GM12874 (cell line): ENCODE data around the gene CMTM6.

Source experiments
- CTCF ChIP-seq: IDR thresholded peaks from 2 replicates; pipeline ENCODE4 v1.5.1; 2011; ENCODE audit warnings: low read depth, mild to moderate bottlenecking, control low read depth, low read length, moderate library complexity; ENCODE audit not compliant: insufficient read depth

Gene CMTM6

GRCh38 chr3:32432045-32432710 is 70.5 kb downstream of the CMTM6 start:
- TF ChIP-seq CTCF: no peak

GRCh38 chr3:32431481-32431880 is 71.2 kb downstream of the CMTM6 start:
- TF ChIP-seq CTCF: no peak
